Caki2 (cell line): ENCODE measurements around the gene BHMT. TPM values are rescaled to one million over a fixed set of nuclear protein-coding genes. Genes with fewer than 3 reads are reported as not detected.
"Not testable (repeated sequence)": the region's sequence is repeated elsewhere in the genome, so short reads cannot be mapped to it uniquely, and the experiment has no call there.

Source experiments
- DNase-seq: peaks from one replicate; pipeline ENCODE4 v3.0.0-alpha.2; 2015; ENCODE audit warnings: low read depth
- in situ Hi-C: cut with HindIII; loops from 2 replicates; pipeline ENCODE4 v1.10.0; 2016; ENCODE audit warnings: low sequenced_read_pairs, low pct_unique_long_range_greater_than_20kb, mixed read lengths
- total RNA-seq: library from RNA; depleted of rRNA; stranded (reverse); fragments of >200 nt; shearing (Covaris generic); gene quantifications from 2 replicates; pipeline ENCODE4 v1.2.3, GENCODE V29; 2014; ENCODE audit warnings: low replicate concordance; rRNA removed

The BHMT gene
- total RNA-seq, 1 experiment from 2014 or later, result 1.0 TPM

DNA sequence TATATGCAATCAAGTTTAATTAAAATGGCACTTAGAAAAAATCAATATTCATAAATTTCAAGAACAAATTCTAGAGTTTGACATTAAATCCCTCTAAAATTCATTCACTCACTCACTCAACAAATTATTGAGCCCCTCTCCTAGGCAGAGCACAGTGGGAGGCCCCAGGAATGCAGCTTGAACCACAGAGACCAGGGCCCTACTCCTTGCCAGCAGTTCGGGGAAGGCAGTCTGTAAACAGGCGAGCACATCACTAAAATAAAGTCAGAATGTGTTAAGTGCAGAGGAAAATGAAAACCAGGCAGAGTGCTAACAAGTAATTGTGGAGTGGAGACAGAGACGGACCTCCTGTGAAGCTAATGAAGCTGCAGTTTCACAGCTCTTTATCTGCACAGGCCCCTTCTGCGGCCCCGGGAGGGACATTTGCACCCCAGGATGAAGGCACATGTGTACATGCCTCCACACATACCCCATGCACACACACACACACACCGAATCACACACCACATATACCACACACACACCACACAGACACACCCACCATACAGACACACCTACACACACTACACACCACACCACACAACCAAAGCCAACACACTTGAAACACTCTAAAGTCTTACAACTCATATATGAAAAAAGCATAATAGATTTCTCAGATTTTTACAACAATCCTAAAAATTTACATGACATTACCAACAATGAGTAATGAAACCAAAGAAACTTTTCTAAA is 40.5 kb downstream of the BHMT start:
- in situ Hi-C loops, result no loop called here
- no peak for DNase-seq

DNA sequence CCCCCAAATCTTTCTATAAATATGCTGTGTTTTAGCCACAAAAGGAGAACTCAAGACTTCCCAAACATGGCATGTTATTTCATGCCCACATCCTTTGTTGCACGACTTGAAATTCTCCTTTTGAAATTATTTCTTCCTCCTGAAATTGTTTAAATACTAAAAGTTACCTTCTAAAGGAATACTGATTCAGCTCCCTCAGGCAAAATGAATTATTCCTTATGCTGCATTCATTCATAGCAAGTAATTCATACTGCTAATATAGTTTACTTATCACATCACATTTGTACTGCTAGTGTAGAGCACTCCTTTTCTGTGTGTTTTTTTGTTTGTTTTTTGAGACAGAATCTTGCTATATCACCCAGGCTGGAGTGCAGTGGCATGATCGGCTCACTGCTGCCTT is 45.7 kb downstream of the BHMT start:
- in situ Hi-C loops, result no loop called here
- no peak for DNase-seq

DNA sequence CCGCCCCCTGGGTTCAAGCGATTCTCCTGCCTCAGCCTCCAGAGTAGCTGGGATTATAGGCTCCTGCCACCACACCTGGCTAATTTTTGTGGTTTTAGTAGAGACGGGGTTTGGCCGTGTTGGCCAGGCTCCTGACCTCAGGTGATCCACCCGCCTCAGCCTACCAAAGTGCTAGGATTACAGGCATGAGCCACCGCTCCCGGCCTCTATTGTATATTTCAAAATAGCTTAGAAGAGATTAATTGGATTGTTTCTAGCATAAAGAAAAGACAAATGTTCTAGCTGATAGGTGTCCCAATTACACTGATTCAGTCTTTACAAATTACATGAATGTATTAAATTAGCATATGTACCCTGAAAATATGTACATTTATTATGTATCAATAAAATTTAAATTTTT is 50.0 kb downstream of the BHMT start:
- in situ Hi-C loops, DNase-seq: not testable (repeated sequence)

- in situ Hi-C loops, result no loop called here
- DNase-seq, result no peak
These were observed 56.4 kb downstream of the BHMT start for GRCh38 chr5:79168031-79168430.

- in situ Hi-C loops, result no loop called here
- no peak for DNase-seq
These were observed 59.1 kb downstream of the BHMT start for GRCh38 chr5:79170661-79171060.

GRCh38 chr5:79171635-79172245 is 60.1 kb downstream of the BHMT start:
- no peak for DNase-seq
- in situ Hi-C loops, result no loop called here

- in situ Hi-C loops, result no loop called here
- DNase-seq, result no peak
These were observed 60.7 kb downstream of the BHMT start for GRCh38 chr5:79172269-79172668.

- DNase-seq, result no peak
- in situ Hi-C loops, result no loop called here
These were observed 62.0 kb downstream of the BHMT start for GRCh38 chr5:79173626-79174025.

- in situ Hi-C loops, DNase-seq: not testable (repeated sequence)
These were observed 68.8 kb downstream of the BHMT start for GRCh38 chr5:79180449-79180848.

GRCh38 chr5:79181419-79182022 is 69.9 kb downstream of the BHMT start:
- DNase-seq, result no peak
- in situ Hi-C loops, result no loop called here

Other genes starting within 250 kb of the BHMT start
- gene ARSB, start 126.5 kb upstream of the BHMT start, total RNA-seq, result 9.6 and 11.9 TPM in 2 replicates
- gene DMGDH, start 42.1 kb upstream of the BHMT start, total RNA-seq, result 6.7 and 9.6 TPM in 2 replicates
- 49.8 and 53.9 TPM in 2 replicates for gene BHMT2, start 42.0 kb upstream of the BHMT start, total RNA-seq
- 5.1 and 6.7 TPM in 2 replicates for gene JMY, start 124.3 kb downstream of the BHMT start, total RNA-seq